ENCODE results near the gene WFS1. TPM values are rescaled to one million over a fixed set of nuclear protein-coding genes. Genes with fewer than 3 reads are reported as not detected.

Gene WFS1
- total and polyA plus RNA-seq, 9 of the 15 experiments (the other 6 are each of a cell fraction or from before 2014, with no cell fraction given) = 0.01 to 0.29 (median 0.03) TPM; not detected in 5

DNA sequence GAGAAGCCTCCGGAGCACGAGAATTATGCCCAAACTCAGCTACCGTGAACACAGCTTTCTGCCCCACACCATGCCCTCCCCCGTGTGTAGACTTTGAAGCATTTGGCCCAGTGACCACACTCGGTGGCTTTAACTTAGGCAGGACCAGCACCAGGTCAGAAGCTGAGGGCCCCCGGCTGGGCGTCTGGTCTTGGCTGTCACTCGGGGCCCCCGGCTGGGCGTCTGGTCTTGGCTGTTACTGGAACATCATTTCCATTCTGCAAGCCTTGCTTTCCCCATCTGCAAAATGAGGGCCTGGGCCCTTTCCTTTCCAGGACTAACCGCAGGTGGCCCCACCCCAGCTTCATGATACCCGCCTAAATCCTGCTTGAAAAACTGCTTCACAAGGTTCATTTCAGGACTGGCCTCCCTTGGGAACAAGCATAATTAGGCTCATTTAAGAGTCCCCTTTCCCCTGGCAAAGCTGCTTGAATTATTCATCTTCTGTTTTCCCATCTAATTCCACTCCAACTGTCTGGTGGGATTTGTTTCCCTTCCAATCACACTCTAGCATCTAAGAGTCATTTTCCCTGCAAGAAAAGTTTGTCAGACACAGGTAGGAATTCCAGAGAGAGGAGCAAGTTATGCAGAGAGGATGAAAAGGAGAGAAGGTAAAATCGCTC lies 82.5 kb downstream of the WFS1 start:
- no peak for DNase-seq (ENCODE audit: extremely low read depth in 1 of 4, low spot score in 3 of 4)
- Histone ChIP-seq H3K9ac (ENCODE audit: insufficient read depth in 1 of 2, low read depth in 2 of 2, low read length in 2 of 2) (no peak overlapping the region), H3K9me3 (replicated peaks; ENCODE audit: control insufficient read depth, insufficient read depth, low read depth, low read length) (no peaks in the 10 kb centered on the region), H4K20me1 (replicated peaks; ENCODE audit: control insufficient read depth, insufficient read depth, low read length) (no peaks in the 10 kb centered on the region; the same call in 1 of the 2 replicates), H3K4me1 (replicated peaks in 1 of 2; ENCODE audit: control insufficient read depth in 2 of 2, insufficient read depth in 2 of 2, low read length in 2 of 2) (no peaks in the 10 kb centered on the region; a peak in 1 of 5 replicates), H3K27ac (ENCODE audit: extremely low read depth, low read depth, low read length) (no peak overlapping the region), H2AFZ (ENCODE audit: low read depth, low read length) (no peak overlapping the region), H3K79me2 (ENCODE audit: control insufficient read depth, insufficient read depth, low read length) (no peaks in the 10 kb centered on the region), H3K9me1 (ENCODE audit: control insufficient read depth, insufficient read depth, low read length) (no peaks in the 10 kb centered on the region), H3K36me3 (ENCODE audit: control insufficient read depth, insufficient read depth, low read length) (no peaks in the 10 kb centered on the region), H3K4me2 (ENCODE audit: insufficient read depth, low read length) (no peak overlapping the region), H3K27me3 (ENCODE audit: control insufficient read depth in 2 of 2, insufficient read depth in 2 of 2, low read length in 2 of 2) (peaks cover 2 to 44% of the 10 kb centered on the region in 2 experiments; a peak in 3 of 5 replicates), H3K4me3 (no peak overlapping the region)
- ChIA-PET POLR2A (no interaction called here), CTCF (ENCODE audit: low intra/inter-chr PET ratio) (no interaction called here)
- in situ Hi-C loops (cut with MboI) = no loop called here
- FAIRE-seq = no peak
- TF ChIP-seq POLR2B (IDR thresholded peaks at IDR 0.05; ENCODE audit: low read depth, partially characterized antibody) (no peak), JUND (IDR thresholded peaks at IDR 0.05; ENCODE audit: borderline replicate concordance, low read depth, low read length) (no peak), JUND (tag; IDR thresholded peaks at IDR 0.05; ENCODE audit: borderline replicate concordance, low read depth, low read length) (no peak), ZNF212 (CRISPR knock-in tag; IDR thresholded peaks at IDR 0.05) (no peak), SPI1 (IDR thresholded peaks at IDR 0.05; ENCODE audit: borderline replicate concordance, low read depth, low read length) (no peak), HCFC1 (IDR thresholded peaks at IDR 0.05; ENCODE audit: low read depth, low read length) (no peak), CREM (IDR thresholded peaks at IDR 0.05; ENCODE audit: low read depth) (no peak), ZNF592 (IDR thresholded peaks at IDR 0.05) (no peak), TAF9B (IDR thresholded peaks at IDR 0.05; ENCODE audit: partially characterized antibody) (no peak)
- no TSS peak for BruUV-seq (replicated peaks)
- ATAC-seq = no peak
- 1% methylated on average over 11 of the region's 13 CpGs for WGBS (ENCODE audit: insufficient coverage, low coverage, missing lambda C conversion rate)
- intact Hi-C loops (cut with micrococcal nuclease) = no loop called here

Other genes starting within 250 kb of the WFS1 start
- not detected in 2 replicates for gene JAKMIP1, start 69.3 kb upstream of the WFS1 start, total RNA-seq (2014; rRNA removed)
- not detected in 2 replicates for gene JAKMIP1, start 69.3 kb upstream of the WFS1 start, total RNA-seq (2014; rRNA removed; fragmentation: Illumina TruSeq; extraction: Trizol)
- not detected in 2 replicates for gene JAKMIP1, start 69.3 kb upstream of the WFS1 start, total RNA-seq (2015; rRNA removed; fragmentation: Illumina TruSeq; extraction: Trizol)
- 0.11 TPM in 1 of 2 replicates, not detected in the other for gene JAKMIP1, start 69.3 kb upstream of the WFS1 start, total RNA-seq (2021)
- gene JAKMIP1, start 69.3 kb upstream of the WFS1 start, polyA plus RNA-seq (2011; rRNA removed) = not detected in 2 replicates
- gene JAKMIP1, start 69.3 kb upstream of the WFS1 start, polyA plus RNA-seq (2014; fragmentation: Illumina TruSeq; extraction: Trizol) = not detected in 2 replicates
- not detected for gene JAKMIP1, start 69.3 kb upstream of the WFS1 start, polyA plus RNA-seq (2014; fragmentation: Nextera tagmentation; extraction: Ambion mirVana)
- not detected in 2 replicates for gene JAKMIP1, start 69.3 kb upstream of the WFS1 start, polyA plus RNA-seq (2014; rRNA removed)
- gene PPP2R2C, start 202.8 kb downstream of the WFS1 start, total RNA-seq (2014; rRNA removed) = not detected in 2 replicates
- not detected in 2 replicates for gene PPP2R2C, start 202.8 kb downstream of the WFS1 start, total RNA-seq (2014; rRNA removed; fragmentation: Illumina TruSeq; extraction: Trizol)
- not detected in 2 replicates for gene PPP2R2C, start 202.8 kb downstream of the WFS1 start, total RNA-seq (2015; rRNA removed; fragmentation: Illumina TruSeq; extraction: Trizol)
- 0.04 TPM in 1 of 2 replicates, not detected in the other for gene PPP2R2C, start 202.8 kb downstream of the WFS1 start, total RNA-seq (2021)
- 0.06 TPM in 1 of 2 replicates, not detected in the other for gene PPP2R2C, start 202.8 kb downstream of the WFS1 start, polyA plus RNA-seq (2011; rRNA removed)
- not detected in 2 replicates for gene PPP2R2C, start 202.8 kb downstream of the WFS1 start, polyA plus RNA-seq (2014; fragmentation: Illumina TruSeq; extraction: Trizol)
- gene PPP2R2C, start 202.8 kb downstream of the WFS1 start, polyA plus RNA-seq (2014; fragmentation: Nextera tagmentation; extraction: Ambion mirVana) = not detected
- not detected in 2 replicates for gene PPP2R2C, start 202.8 kb downstream of the WFS1 start, polyA plus RNA-seq (2014; rRNA removed)

All from K562 (cell line).